C4-2B (cell line): ENCODE measurements around the gene GALNT17.

Source experiments
- H3K27ac ChIP-seq: fragments of 450-650 bp; 2 replicates; pipeline ENCODE4 v1.5.1; 2017
- CTCF ChIP-seq: fragments of 450-650 bp; conservative IDR thresholded peaks from 2 replicates; pipeline ENCODE4 v1.5.1; 2017; ENCODE audit warnings: mild to moderate bottlenecking
- ZFX ChIP-seq: fragments of 450-650 bp; IDR thresholded peaks from 2 replicates; pipeline ENCODE4 v1.6.1; 2017

GALNT17 gene

GRCh38 chr7:71657386-71657785 is 525.4 kb downstream of the GALNT17 start:
- TF ChIP-seq CTCF (no peak), ZFX (no peak)

GRCh38 chr7:71659622-71660021 is 527.7 kb downstream of the GALNT17 start:
- no peak overlapping the region for H3K27ac ChIP-seq
- no peak for TF ChIP-seq ZFX
- no peak for TF ChIP-seq CTCF

More at GRCh38 chr7:71657386-71657785, 525.4 kb downstream of the GALNT17 start:
- no peak overlapping the region for H3K27ac ChIP-seq

- H3K27ac ChIP-seq = no peak overlapping the region
- no peak for TF ChIP-seq CTCF
- TF ChIP-seq ZFX = no peak
Observed at GRCh38 chr7:71661671-71662224, 529.8 kb downstream of the GALNT17 start.

- H3K27ac ChIP-seq = no peak overlapping the region
- TF ChIP-seq ZFX (no peak), CTCF (no peak)
Observed at GRCh38 chr7:71665716-71666115, 533.8 kb downstream of the GALNT17 start.

DNA sequence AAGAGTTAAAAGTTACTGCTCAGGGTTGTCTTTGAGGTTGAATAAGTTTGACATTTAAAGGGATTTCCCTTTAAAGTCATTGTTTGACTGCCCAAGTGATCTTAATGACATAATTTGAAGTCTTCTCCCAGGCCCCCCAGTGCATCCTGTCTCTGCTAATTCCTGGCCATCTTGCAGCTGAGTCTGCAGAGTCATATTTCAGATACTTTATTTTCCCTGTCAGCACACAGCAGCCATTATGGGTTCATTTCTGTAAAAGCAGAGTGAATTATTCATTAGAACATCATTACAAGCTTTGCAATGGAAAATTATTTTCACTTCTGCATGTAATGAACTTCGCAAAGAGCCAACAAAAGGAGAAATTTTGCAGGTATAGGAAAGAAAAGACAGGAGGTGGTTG is 536.6 kb downstream of the GALNT17 start:
- TF ChIP-seq ZFX (no peak), CTCF (no peak)
- H3K27ac ChIP-seq = no peak overlapping the region

DNA sequence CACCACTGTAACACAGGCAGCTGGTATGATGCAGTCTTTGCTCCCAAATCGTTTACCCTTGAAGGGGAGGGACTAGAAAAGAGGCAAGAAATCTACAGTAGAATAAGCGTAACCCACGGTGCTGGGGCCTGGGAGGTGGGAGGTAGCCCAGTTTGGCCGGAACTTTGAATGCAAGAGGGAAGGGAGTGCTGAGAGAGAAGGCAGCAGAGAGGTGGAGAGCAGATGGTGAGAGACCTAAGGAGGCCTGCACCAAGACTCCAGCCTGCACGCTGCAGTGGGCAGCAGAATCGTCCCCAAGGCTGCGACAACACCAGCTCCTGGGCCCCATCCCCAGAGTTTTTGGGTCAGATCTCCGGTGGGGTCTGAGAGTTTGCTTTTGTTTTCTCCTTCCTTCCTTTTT is 547.5 kb downstream of the GALNT17 start:
- TF ChIP-seq CTCF (no peak), ZFX (no peak)
- H3K27ac ChIP-seq = no peak overlapping the region

DNA sequence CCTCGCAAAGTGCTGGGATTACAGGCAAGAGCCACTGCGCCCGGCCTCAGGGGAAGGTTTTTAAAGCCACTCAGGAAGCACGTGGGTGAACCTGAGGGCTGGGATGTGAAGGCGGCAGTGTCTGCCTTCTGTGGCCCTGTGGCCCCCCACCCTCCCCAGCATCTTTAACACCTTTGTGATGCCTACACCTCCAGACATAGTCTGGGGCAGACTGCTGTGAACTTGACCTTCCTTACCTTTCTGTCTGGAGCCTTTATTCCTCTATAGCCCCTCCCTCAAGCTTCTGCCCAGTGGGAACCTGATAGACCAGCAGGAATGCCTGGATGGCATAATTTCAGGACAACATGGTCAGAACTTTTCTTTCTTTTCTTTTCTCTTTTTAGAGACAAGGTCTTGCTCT is 550.2 kb downstream of the GALNT17 start:
- H3K27ac ChIP-seq = no peak overlapping the region
- no peak for TF ChIP-seq CTCF
- no peak for TF ChIP-seq ZFX
